HepG2 (cell line): ENCODE results near the gene LEMD1.

Experiments used
- ADNP ChIP-seq: sonication (generic); formaldehyde crosslinking; IDR thresholded peaks from 2 replicates; pipeline ENCODE4 v1.4.0; 2020; ENCODE audit warnings: missing genetic modification reagents
- CTCF ChIP-seq: sonication (generic); formaldehyde crosslinking; IDR thresholded peaks from 2 replicates; pipeline ENCODE4 v1.5.0; 2020; ENCODE audit warnings: mild to moderate bottlenecking, missing genetic modification reagents, moderate library complexity
- HNRNPH1 ChIP-seq: fragments of 200-400 bp; formaldehyde crosslinking; optimal IDR thresholded peaks from 2 replicates; pipeline ENCODE3; 2017; ENCODE audit warnings: mild to moderate bottlenecking, low read depth, low read length
- HOXA7 ChIP-seq: sonication (generic); formaldehyde crosslinking; IDR thresholded peaks from 2 replicates; pipeline ENCODE4 v1.8.1; 2022; ENCODE audit warnings: mild to moderate bottlenecking, missing genetic modification reagents, moderate library complexity
- TBP ChIP-seq: sonication (generic); formaldehyde crosslinking; IDR thresholded peaks from 2 replicates; pipeline ENCODE4 v1.5.0; 2020; ENCODE audit warnings: missing genetic modification reagents
- TCF12 ChIP-seq, 2 experiments: fragments of 450-650 bp in 1 of 2; sonication (generic) in 1 of 2; formaldehyde crosslinking in 1 of 2; IDR thresholded peaks; 2 replicates each; pipeline versions ENCODE4 v1.6.1 to v1.8.0; 2017 to 2022; ENCODE audit warnings: antibody characterized with exemption in 1 of 2, mild to moderate bottlenecking in 1 of 2, missing genetic modification reagents in 1 of 2, moderate library complexity in 1 of 2
- ZNF18 ChIP-seq: sonication (generic); formaldehyde crosslinking; IDR thresholded peaks from 2 replicates; pipeline ENCODE4 v1.8.0; 2022; ENCODE audit warnings: mild to moderate bottlenecking, missing genetic modification reagents; ENCODE audit not compliant: insufficient replicate concordance
- ZNF253 ChIP-seq: sonication (generic); formaldehyde crosslinking; IDR thresholded peaks from 2 replicates; pipeline ENCODE4 v1.8.0; 2022; ENCODE audit warnings: mild to moderate bottlenecking, missing genetic modification reagents, borderline replicate concordance
- TF ChIP-seq, protein P1 (sequence below): sonication (generic); formaldehyde crosslinking; IDR thresholded peaks from 2 replicates; pipeline ENCODE4 v1.4.0; 2020; ENCODE audit warnings: mild to moderate bottlenecking, missing genetic modification reagents

DNA sequence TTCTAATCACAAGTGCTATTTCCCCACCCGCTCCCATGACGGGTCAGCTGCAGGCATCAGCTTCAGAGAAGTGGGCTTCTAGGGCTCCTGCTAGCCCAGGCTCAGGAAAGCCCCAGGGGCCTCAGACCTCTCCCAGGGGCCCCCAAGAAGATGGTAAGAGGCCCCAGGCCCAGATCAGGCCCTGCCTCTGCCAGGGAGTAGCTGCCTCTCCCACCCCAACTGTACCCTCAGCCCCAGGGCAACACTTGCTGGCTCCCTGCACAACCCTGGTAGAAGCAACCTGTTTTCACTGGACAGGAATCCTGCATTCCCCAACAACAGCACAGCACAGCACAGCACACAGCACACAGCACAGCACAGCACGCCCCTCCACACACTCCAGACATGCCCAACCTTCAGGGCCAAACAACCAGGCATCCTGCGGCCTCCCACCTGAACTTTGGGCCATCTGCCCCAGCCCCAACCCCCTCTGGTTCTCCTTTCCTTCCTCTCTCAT lies 27.4 kb upstream of the LEMD1 start:
- TF ChIP-seq TCF12 (IDR thresholded peaks at IDR 0.05) (no peak), TCF12 (CRISPR knock-in tag; IDR thresholded peaks at IDR 0.05) (no peak), ZNF253 (CRISPR knock-in tag) (no peak), CTCF (CRISPR knock-in tag) (no peak), ADNP (CRISPR knock-in tag) (no peak), HOXA7 (CRISPR knock-in tag) (no peak), TBP (CRISPR knock-in tag) (no peak), HNRNPH1 (no peak), ZNF18 (CRISPR knock-in tag) (no peak)
- TF ChIP-seq, protein P1, sequence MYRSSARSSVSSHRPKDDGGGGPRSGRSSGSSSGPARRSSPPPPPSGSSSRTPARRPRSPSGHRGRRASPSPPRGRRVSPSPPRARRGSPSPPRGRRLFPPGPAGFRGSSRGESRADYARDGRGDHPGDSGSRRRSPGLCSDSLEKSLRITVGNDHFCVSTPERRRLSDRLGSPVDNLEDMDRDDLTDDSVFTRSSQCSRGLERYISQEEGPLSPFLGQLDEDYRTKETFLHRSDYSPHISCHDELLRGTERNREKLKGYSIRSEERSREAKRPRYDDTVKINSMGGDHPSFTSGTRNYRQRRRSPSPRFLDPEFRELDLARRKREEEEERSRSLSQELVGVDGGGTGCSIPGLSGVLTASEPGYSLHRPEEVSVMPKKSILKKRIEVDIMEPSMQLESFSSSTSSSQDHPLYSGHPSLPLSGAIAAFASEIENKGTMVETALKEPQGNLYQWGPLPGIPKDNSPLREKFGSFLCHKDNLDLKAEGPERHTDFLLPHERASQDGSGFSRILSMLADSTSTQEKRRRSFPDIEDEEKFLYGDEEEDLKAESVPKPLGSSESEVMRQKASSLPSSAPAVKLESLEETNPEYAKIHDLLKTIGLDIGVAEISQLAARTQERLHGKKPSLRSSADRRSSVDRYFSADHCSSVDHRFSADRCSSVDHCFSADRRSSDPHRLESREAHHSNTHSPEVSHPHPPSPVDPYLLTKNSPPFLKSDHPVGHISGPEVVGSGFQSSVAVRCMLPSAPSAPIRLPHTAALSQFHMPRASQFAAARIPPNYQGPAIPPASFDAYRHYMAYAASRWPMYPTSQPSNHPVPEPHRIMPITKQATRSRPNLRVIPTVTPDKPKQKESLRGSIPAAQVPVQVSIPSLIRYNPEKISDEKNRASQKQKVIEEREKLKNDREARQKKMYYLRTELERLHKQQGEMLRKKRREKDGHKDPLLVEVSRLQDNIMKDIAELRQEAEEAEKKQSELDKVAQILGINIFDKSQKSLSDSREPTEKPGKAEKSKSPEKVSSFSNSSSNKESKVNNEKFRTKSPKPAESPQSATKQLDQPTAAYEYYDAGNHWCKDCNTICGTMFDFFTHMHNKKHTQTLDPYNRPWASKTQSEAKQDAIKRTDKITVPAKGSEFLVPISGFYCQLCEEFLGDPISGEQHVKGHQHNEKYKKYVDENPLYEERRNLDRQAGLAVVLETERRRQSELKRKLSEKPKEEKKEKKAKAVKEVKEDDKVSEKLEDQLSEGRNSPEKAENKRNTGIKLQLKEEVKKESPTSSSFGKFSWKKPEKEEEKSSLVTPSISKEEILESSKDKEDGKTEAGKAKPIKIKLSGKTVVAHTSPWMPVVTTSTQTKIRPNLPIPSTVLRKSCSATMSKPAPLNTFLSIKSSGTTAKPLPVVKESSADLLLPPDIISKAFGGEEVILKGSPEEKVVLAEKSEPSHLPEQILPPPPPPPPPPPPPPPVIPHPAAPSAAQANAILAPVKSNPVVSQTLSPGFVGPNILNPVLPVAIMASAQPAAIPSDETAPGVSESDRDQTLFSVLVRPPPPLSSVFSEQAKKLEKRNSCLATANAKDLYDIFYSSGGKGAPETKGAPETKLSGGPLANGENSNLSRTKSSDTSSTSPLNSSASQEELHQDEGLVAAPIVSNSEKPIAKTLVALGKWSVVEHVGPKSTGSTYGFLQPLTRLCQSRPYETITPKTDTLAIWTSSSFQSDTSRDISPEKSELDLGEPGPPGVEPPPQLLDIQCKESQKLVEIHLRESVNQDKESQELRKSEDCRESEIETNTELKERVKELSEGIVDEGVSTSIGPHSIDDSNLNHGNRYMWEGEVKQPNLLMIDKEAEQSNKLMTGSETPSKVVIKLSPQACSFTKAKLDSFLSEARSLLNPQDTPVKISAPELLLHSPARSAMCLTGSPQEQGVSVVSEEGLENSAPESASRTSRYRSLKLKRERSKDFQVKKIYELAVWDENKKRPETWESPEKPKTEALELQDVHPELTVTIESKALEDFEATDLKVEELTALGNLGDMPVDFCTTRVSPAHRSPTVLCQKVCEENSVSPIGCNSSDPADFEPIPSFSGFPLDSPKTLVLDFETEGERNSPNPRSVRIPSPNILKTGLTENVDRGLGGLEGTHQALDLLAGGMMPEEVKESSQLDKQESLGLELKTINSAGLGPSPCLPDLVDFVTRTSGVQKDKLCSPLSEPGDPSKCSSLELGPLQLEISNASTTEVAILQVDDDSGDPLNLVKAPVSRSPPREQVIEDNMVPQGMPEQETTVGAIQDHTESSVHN (CRISPR knock-in tag), result no peak
